Measurements from ENCODE around the gene PTPRG. TPM values are rescaled to one million over a fixed set of nuclear protein-coding genes. Genes with fewer than 3 reads are reported as not detected.

PTPRG gene
- polyA plus RNA-seq, 1 donor (not counting 4 experiments of a cell fraction or from before 2014, with no cell fraction given) = 12.1 TPM

- Histone ChIP-seq H3K9me1 (ENCODE audit: control insufficient read depth, extremely low read depth, insufficient read depth, low read length) (no peaks in the 10 kb centered on the region), H2AFZ (ENCODE audit: control insufficient read depth, low read length) (no peak overlapping the region), H3K36me3 (ENCODE audit: control insufficient read depth in 2 of 2, extremely low read depth in 1 of 2, insufficient read depth in 2 of 2, low read length in 2 of 2) (no peaks in the 10 kb centered on the region), H3K4me1 (ENCODE audit: control insufficient read depth, extremely low read depth, insufficient read depth, low read length) (peaks cover 44% of the 10 kb centered on the region), H3K4me2 (ENCODE audit: control insufficient read depth, extremely low read depth, insufficient read depth, low read depth, low read length) (peak overlapping the region; percentile 33), H3K27ac (ENCODE audit: control insufficient read depth, insufficient read depth, low read length) (peak overlapping the region; percentile 25), H3K9me3 (ENCODE audit: control insufficient read depth, low read depth, low read length) (no peaks in the 10 kb centered on the region), H4K20me1 (ENCODE audit: control insufficient read depth, extremely low read depth, insufficient read depth, low read length) (no peaks in the 10 kb centered on the region), H3K79me2 (ENCODE audit: control insufficient read depth, insufficient read depth, low read length) (no peaks in the 10 kb centered on the region), H3K9ac (ENCODE audit: control insufficient read depth, extremely low read depth, insufficient read depth, low read length) (no peak overlapping the region), H3K4me3 (ENCODE audit: control insufficient read depth in 2 of 3, extremely low read depth in 1 of 3, insufficient read depth in 2 of 3, low read depth in 1 of 3, low read length in 3 of 3) (no peak overlapping the region), H3K27me3 (ENCODE audit: control insufficient read depth, extremely low read depth, insufficient read depth, low read length) (no peaks in the 10 kb centered on the region)
- DNase-seq (ENCODE audit: low read depth, low spot score) (no peak), FAIRE-seq (peak; percentile 93)
- dilution Hi-C loops (cut with MboI; ENCODE audit: extremely low pct_ligation_motif_present, low sequenced_read_pairs) = no loop called here
- TF ChIP-seq EZH2 (IDR thresholded peaks at IDR 0.05; ENCODE audit: low read length) (no peak), CTCF (optimal IDR thresholded peaks at IDR 0.05 in 1 of 3, IDR thresholded peaks at IDR 0.05 in 1 of 3, conservative IDR thresholded peaks at IDR 0.05 in 1 of 3; ENCODE audit: extremely low read depth in 1 of 3, insufficient read depth in 2 of 3, low read length in 3 of 3) (no peak)
Measured at GRCh38 chr3:61985020-61985419, 423.6 kb downstream of the PTPRG start.

GRCh38 chr3:61986473-61986872 is 425.1 kb downstream of the PTPRG start:
- Histone ChIP-seq H3K4me3 (ENCODE audit: control insufficient read depth in 2 of 3, extremely low read depth in 1 of 3, insufficient read depth in 2 of 3, low read depth in 1 of 3, low read length in 3 of 3) (no peak overlapping the region), H2AFZ (ENCODE audit: control insufficient read depth, low read length) (peak overlapping the region; percentile 31), H3K4me2 (ENCODE audit: control insufficient read depth, extremely low read depth, insufficient read depth, low read depth, low read length) (peak overlapping the region; percentile 14), H3K9ac (ENCODE audit: control insufficient read depth, extremely low read depth, insufficient read depth, low read length) (no peak overlapping the region), H3K27ac (ENCODE audit: control insufficient read depth, insufficient read depth, low read length) (no peak overlapping the region), H4K20me1 (ENCODE audit: control insufficient read depth, extremely low read depth, insufficient read depth, low read length) (no peaks in the 10 kb centered on the region), H3K27me3 (ENCODE audit: control insufficient read depth, extremely low read depth, insufficient read depth, low read length) (no peaks in the 10 kb centered on the region), H3K4me1 (ENCODE audit: control insufficient read depth, extremely low read depth, insufficient read depth, low read length) (peaks cover 43% of the 10 kb centered on the region), H3K9me3 (ENCODE audit: control insufficient read depth, low read depth, low read length) (no peaks in the 10 kb centered on the region), H3K36me3 (ENCODE audit: control insufficient read depth in 2 of 2, extremely low read depth in 1 of 2, insufficient read depth in 2 of 2, low read length in 2 of 2) (no peaks in the 10 kb centered on the region), H3K79me2 (ENCODE audit: control insufficient read depth, insufficient read depth, low read length) (no peaks in the 10 kb centered on the region), H3K9me1 (ENCODE audit: control insufficient read depth, extremely low read depth, insufficient read depth, low read length) (no peaks in the 10 kb centered on the region)
- peak; percentile 53 for FAIRE-seq
- dilution Hi-C loops (cut with MboI; ENCODE audit: extremely low pct_ligation_motif_present, low sequenced_read_pairs) = no loop called here
- DNase-seq (ENCODE audit: low read depth, low spot score) = no peak
- TF ChIP-seq CTCF (optimal IDR thresholded peaks at IDR 0.05 in 1 of 3, IDR thresholded peaks at IDR 0.05 in 1 of 3, conservative IDR thresholded peaks at IDR 0.05 in 1 of 3; ENCODE audit: extremely low read depth in 1 of 3, insufficient read depth in 2 of 3, low read length in 3 of 3) (no peak), EZH2 (IDR thresholded peaks at IDR 0.05; ENCODE audit: low read length) (no peak)

All from keratinocyte (primary cell).